ENCODE results near the gene COL5A1. TPM values are rescaled to one million over a fixed set of nuclear protein-coding genes. Genes with fewer than 3 reads are reported as not detected.

COL5A1 gene
- total and polyA plus RNA-seq, 11 donors, result 7.6 to 91.3 (median 13.4) TPM

GRCh38 chr9:134812343-134812673 lies 170.7 kb downstream of the COL5A1 start:
- Histone ChIP-seq H3K27me3 (no peaks in the 10 kb centered on the region), H3K4me1 (peaks cover 0 to 21% (median 14%) of the 10 kb centered on the region in 12 donors), H3K36me3 (peaks cover 0 to 67% (median 16%) of the 10 kb centered on the region in 9 donors), H3K9me3 (no peaks in the 10 kb centered on the region), H3K27ac (no peak overlapping the region), H3K4me3 (no peak overlapping the region)
- TF ChIP-seq CTCF (IDR thresholded peaks at IDR 0.05), result no peak
- TF ChIP-seq POLR2A (IDR thresholded peaks at IDR 0.05), result no peak
- ATAC-seq (no peak), DNase-seq (no peak)
- intact Hi-C loops (cut with DNase I), result no loop called here
- 74 to 84% (median 79%) methylated on average over 11 of the region's 11 CpGs for WGBS, 4 donors

- Histone ChIP-seq H3K4me3 (no peak overlapping the region), H3K4me1 (peaks cover 0 to 6% (median 0%) of the 10 kb centered on the region in 12 donors), H3K27ac (no peak overlapping the region), H3K27me3 (no peaks in the 10 kb centered on the region), H3K9me3 (no peaks in the 10 kb centered on the region), H3K36me3 (peaks cover 0 to 75% (median 24%) of the 10 kb centered on the region in 9 donors)
- no peak for TF ChIP-seq CTCF (IDR thresholded peaks at IDR 0.05)
- intact Hi-C loops (cut with DNase I), result no loop called here
- WGBS, 4 donors, result 96 to 98% (median 97%) methylated on average over 15 to 19 of the region's 19 CpGs
- DNase-seq (no peak), ATAC-seq (no peak)
Observed at GRCh38 chr9:134813841-134814240, 172.2 kb downstream of the COL5A1 start.

GRCh38 chr9:134814598-134815215 lies 173.1 kb downstream of the COL5A1 start:
- Histone ChIP-seq H3K27ac (no peak overlapping the region), H3K4me1 (peaks cover 0 to 6% (median 0%) of the 10 kb centered on the region in 12 donors), H3K36me3 (peaks cover 0 to 82% (median 33%) of the 10 kb centered on the region in 9 donors), H3K4me3 (no peak overlapping the region), H3K9me3 (no peaks in the 10 kb centered on the region), H3K27me3 (no peaks in the 10 kb centered on the region)
- WGBS, 4 donors, result 88 to 94% (median 93%) methylated on average over 16 of the region's 16 CpGs
- ATAC-seq (no peak), DNase-seq (no peak)
- intact Hi-C loops (cut with DNase I), result no loop called here
- TF ChIP-seq CTCF (IDR thresholded peaks at IDR 0.05), result no peak
- no peak for TF ChIP-seq POLR2A (IDR thresholded peaks at IDR 0.05)

- H3K4me1 ChIP-seq, result peaks cover 0 to 6% (median 0%) of the 10 kb centered on the region in 12 donors
- WGBS, 4 donors, result 84 to 92% (median 90%) methylated on average over 15 to 16 of the region's 16 CpGs
- TF ChIP-seq CTCF (IDR thresholded peaks at IDR 0.05) (no peak), POLR2A (IDR thresholded peaks at IDR 0.05) (no peak)
- H3K27me3 ChIP-seq, result no peaks in the 10 kb centered on the region
- H3K4me3 ChIP-seq, result no peak overlapping the region
- no peaks in the 10 kb centered on the region for H3K9me3 ChIP-seq
- intact Hi-C loops (cut with DNase I), result no loop called here
- H3K27ac ChIP-seq, result no peak overlapping the region
- peaks cover 0 to 91% (median 39%) of the 10 kb centered on the region in 9 donors for H3K36me3 ChIP-seq
- ATAC-seq (no peak), DNase-seq (no peak)
Observed at GRCh38 chr9:134815435-134816214, 174.0 kb downstream of the COL5A1 start.

All from heart left ventricle (tissue), 16 donors.